PC-9 (cell line): ENCODE data around the gene SUSD3. TPM values are rescaled to one million over a fixed set of nuclear protein-coding genes. Genes with fewer than 3 reads are reported as not detected.

Experiments
- BruUV-seq: library from RNA; stranded (reverse); fragments of 400-500 nt; replicated peaks from 2 replicates; lab custom pipeline; 2021; lab: Mats Ljungman, UMichigan
- CTCF ChIA-PET: fragments of 300-600 bp; sonication (Branson Sonifier 250); formaldehyde crosslinking; loops from one replicate; lab custom pipeline; 2022; ENCODE audit warnings: antibody characterized with exemption; lab: Charles Lee
- POLR2A ChIA-PET: fragments of 300-600 bp; sonication (Branson Sonifier 250); formaldehyde crosslinking; loops from one replicate; lab custom pipeline; 2022; ENCODE audit warnings: antibody characterized with exemption; ENCODE audit not compliant: unreplicated experiment; lab: Charles Lee
- DNase-seq, 2 experiments: peaks; one replicate each; pipeline versions ENCODE4 v3.0.0 to v3.0.0-alpha.2; 2015 to 2022; ENCODE audit warnings: mixed read lengths in 1 of 2
- H2AFZ ChIP-seq: fragments of 200-600 bp; sonication (generic); 2 replicates; pipeline ENCODE4 v1.8.1; 2017; ENCODE audit warnings: antibody characterized with exemption
- H3F3A ChIP-seq: fragments of 200-600 bp; sonication (generic); 2 replicates; pipeline ENCODE4 v1.8.1; 2017; ENCODE audit warnings: antibody characterized with exemption, mild to moderate bottlenecking, low read depth; ENCODE audit not compliant: insufficient read depth
- H3K27ac ChIP-seq: fragments of 200-600 bp; sonication (generic); 2 replicates; pipeline ENCODE4 v1.6.1; 2016; ENCODE audit warnings: mixed run types
- H3K27me3 ChIP-seq: fragments of 200-600 bp; sonication (generic); 2 replicates; pipeline ENCODE4 v1.6.1; 2016; ENCODE audit warnings: low read depth, mixed run types; ENCODE audit not compliant: insufficient read depth
- H3K36me3 ChIP-seq: fragments of 200-600 bp; sonication (generic); 2 replicates; pipeline ENCODE4 v1.6.1; 2016; ENCODE audit warnings: low read depth, mixed run types
- H3K4me1 ChIP-seq: fragments of 200-600 bp; sonication (generic); replicated peaks from 2 replicates; pipeline ENCODE4 v1.6.1; 2016; ENCODE audit warnings: mixed run types; ENCODE audit not compliant: insufficient read depth
- H3K4me2 ChIP-seq: fragments of 200-600 bp; sonication (generic); 2 replicates; pipeline ENCODE4 v1.6.1; 2017; ENCODE audit warnings: mixed run types
- H3K4me3 ChIP-seq: fragments of 200-600 bp; sonication (generic); 2 replicates; pipeline ENCODE4 v1.6.1; 2016; ENCODE audit warnings: mixed run types
- H3K79me2 ChIP-seq: fragments of 200-600 bp; sonication (generic); 2 replicates; pipeline ENCODE4 v1.6.1; 2017; ENCODE audit warnings: low read depth, mixed run types
- H3K9me2 ChIP-seq: fragments of 200-600 bp; sonication (generic); 2 replicates; pipeline ENCODE4 v1.8.1; 2017; ENCODE audit warnings: mild to moderate bottlenecking; ENCODE audit not compliant: insufficient read depth
- H3K9me3 ChIP-seq: fragments of 200-600 bp; sonication (generic); 2 replicates; pipeline ENCODE4 v1.8.1; 2016; ENCODE audit warnings: low read depth; ENCODE audit not compliant: insufficient read depth
- H4K20me1 ChIP-seq: fragments of 200-600 bp; sonication (generic); 2 replicates; pipeline ENCODE4 v1.8.1; 2017; ENCODE audit not compliant: insufficient read depth
- CTCF ChIP-seq: fragments of 200-600 bp; sonication (generic); conservative IDR thresholded peaks from 2 replicates; pipeline ENCODE4 v1.6.1; 2017; ENCODE audit warnings: mixed run types, antibody characterized with exemption, mild to moderate bottlenecking, moderate library complexity
- EZH2 ChIP-seq: fragments of 200-600 bp; sonication (generic); IDR thresholded peaks from 2 replicates; pipeline ENCODE4 v1.8.0; 2017; ENCODE audit warnings: antibody characterized with exemption, low read depth
- intact Hi-C: fragments of 100-400 bp; cut with micrococcal nuclease; formaldehyde crosslinking; loops from one replicate; pipeline ENCODE4 v1.10.0; 2022; ENCODE audit not compliant: unreplicated experiment
- total RNA-seq: library from RNA; stranded (reverse); gene quantifications from 2 replicates; pipeline ENCODE4 v1.2.3, GENCODE V29; 2021

Gene SUSD3
- total RNA-seq, 1 experiment from 2014 or later: 8.4 TPM

- CTCF ChIA-PET: interaction anchor here (0.6 to 0.7 kb wide), 2 partner anchors 196 to 881 kb away, joined by 3 read pairs; no protein-coding TSS in a partner anchor
- Histone ChIP-seq H3K4me2 (peak overlapping the region; percentile 82), H3K4me3 (peak overlapping the region; percentile 88), H3K36me3 (no peaks in the 10 kb centered on the region), H3K9me3 (no peaks in the 10 kb centered on the region), H3K27ac (peak overlapping the region; percentile 35), H3K4me1 (peaks cover 26% of the 10 kb centered on the region), H3K27me3 (no peaks in the 10 kb centered on the region), H3K9me2 (no peaks in the 10 kb centered on the region), H2AFZ (peak overlapping the region; percentile 88), H4K20me1 (peaks cover 36% of the 10 kb centered on the region), H3K79me2 (peaks cover 53% of the 10 kb centered on the region), H3F3A (peaks cover 3% of the 10 kb centered on the region; the same call in 1 of the 2 replicates)
- POLR2A ChIA-PET: interaction anchor here (0.6 to 0.7 kb wide), 4 partner anchors 11 to 35 kb away, joined by 3 to 14 read pairs (median 5); no protein-coding TSS in a partner anchor
- intact Hi-C loops: loop anchor here (2.0 to 5.0 kb wide), 2 partner anchors 15 to 444 kb away; partner anchors contain the start of gene PHF2
- no TSS peak for BruUV-seq
- peak in 1 of 2 experiments; percentile 58 for DNase-seq
- TF ChIP-seq EZH2 (no peak), CTCF (no peak)
These were observed 75.1 kb downstream of the SUSD3 start for GRCh38 chr9:93133681-93134014.

- H4K20me1 ChIP-seq: peaks cover 30% of the 10 kb centered on the region
- no peaks in the 10 kb centered on the region for H3K9me2 ChIP-seq
- TF ChIP-seq EZH2 (no peak), CTCF (no peak)
- intact Hi-C loops: loop anchor here (5.0 kb wide), 1 partner anchor 443 kb away; the partner anchor contains the start of gene PHF2
- ChIA-PET CTCF (interaction anchor here (0.6 to 0.7 kb wide), 3 partner anchors 26 to 880 kb away, joined by 3 read pairs; no protein-coding TSS in a partner anchor), POLR2A (interaction anchor here (0.6 to 0.7 kb wide), 4 partner anchors 18 to 96 kb away, joined by 4 to 14 read pairs (median 6); no protein-coding TSS in a partner anchor)
- H3K27ac ChIP-seq: peak within 1 kb of the TSS; percentile 38
- no peaks in the 10 kb centered on the region for H3K27me3 ChIP-seq
- peak within 1 kb of the TSS; percentile 88 for H3K4me3 ChIP-seq
- peak within 1 kb of the TSS; percentile 82 for H3K4me2 ChIP-seq
- peak in 1 of 2 experiments; percentile 76 for DNase-seq
- no peaks in the 10 kb centered on the region for H3K36me3 ChIP-seq
- H3K9me3 ChIP-seq: no peaks in the 10 kb centered on the region
- peak within 1 kb of the TSS; percentile 88 for H2AFZ ChIP-seq
- BruUV-seq: TSS peak; percentile 74
- peaks cover 3% of the 10 kb centered on the region; the same call in 1 of the 2 replicates for H3F3A ChIP-seq
- H3K4me1 ChIP-seq: peaks cover 26% of the 10 kb centered on the region
- H3K79me2 ChIP-seq: peaks cover 48% of the 10 kb centered on the region
These were observed 75.7 kb downstream of the SUSD3 start, which contains the start of gene NINJ1 for GRCh38 chr9:93134015-93134739. Gene NINJ1, minus strand, starts transcription at chr9:93134251. Its CDS starts 34 bp downstream, at chr9:93134217.

Other genes with a start within 250 kb of the SUSD3 start
- 8.4 and 10.8 TPM in 2 replicates for gene ZNF484, start 180.7 kb upstream of the SUSD3 start, total RNA-seq
- gene FGD3, start 111.2 kb upstream of the SUSD3 start, total RNA-seq: 84.9 and 89.0 TPM in 2 replicates
- gene CARD19, start 37.5 kb downstream of the SUSD3 start, total RNA-seq: 97.5 and 122 TPM in 2 replicates
- 115 TPM in 2 replicates for gene NINJ1, start 75.5 kb downstream of the SUSD3 start, total RNA-seq
- gene WNK2, start 125.4 kb downstream of the SUSD3 start, total RNA-seq: 44.6 and 61.3 TPM in 2 replicates